Fibroblast of lung (primary cell): ENCODE measurements around the gene PON3. TPM values are rescaled to one million over a fixed set of nuclear protein-coding genes. Genes with fewer than 3 reads are reported as not detected.

ENCODE experiments used
- DNase-seq, 2 donors: peaks; one replicate each; pipeline versions ENCODE4 v3.0.0 to v3.0.0-alpha.2; 2010; ENCODE audit warnings: low read depth in 2 of 2
- H2AFZ ChIP-seq: 2 replicates; pipeline ENCODE4 v1.5.1; 2012; ENCODE audit warnings: low read length, control low read depth, inconsistent platforms
- H3K27ac ChIP-seq: 2 replicates; pipeline ENCODE4 v1.5.1; 2011; ENCODE audit warnings: low read length, control low read depth; ENCODE audit not compliant: insufficient read depth
- H3K27me3 ChIP-seq: 2 replicates; pipeline ENCODE4 v1.5.1; 2011; ENCODE audit warnings: mild to moderate bottlenecking, low read length; ENCODE audit not compliant: control insufficient read depth, insufficient read depth
- H3K36me3 ChIP-seq: 2 replicates; pipeline ENCODE4 v1.5.1; 2011; ENCODE audit warnings: low read length; ENCODE audit not compliant: control insufficient read depth, insufficient read depth
- H3K4me1 ChIP-seq: 2 replicates; pipeline ENCODE4 v1.5.1; 2011; ENCODE audit warnings: low read length; ENCODE audit not compliant: control insufficient read depth, insufficient read depth; ENCODE audit errors: extremely low read depth
- H3K4me2 ChIP-seq: 2 replicates; pipeline ENCODE4 v1.5.1; 2011; ENCODE audit warnings: low read length, control low read depth; ENCODE audit not compliant: insufficient read depth; ENCODE audit errors: extremely low read depth
- H3K4me3 ChIP-seq, 4 experiments: fragments of 200-600 bp in 1 of 4; sonication (generic) in 1 of 4; replicated peaks in 1 of 4; 2 replicates each; pipeline ENCODE4 v1.5.1; 2011 to 2016; ENCODE audit warnings: low read length in 4 of 4, low read depth in 3 of 4, mild to moderate bottlenecking in 3 of 4, control low read depth in 2 of 4, inconsistent platforms in 1 of 4, mixed read lengths in 1 of 4; ENCODE audit not compliant: insufficient read depth in 1 of 4; ENCODE audit errors: control extremely low read depth in 1 of 4
- H3K79me2 ChIP-seq: 2 replicates; pipeline ENCODE4 v1.5.1; 2012; ENCODE audit warnings: mild to moderate bottlenecking, low read length, inconsistent platforms; ENCODE audit not compliant: control insufficient read depth, insufficient read depth
- H3K9ac ChIP-seq: 2 replicates; pipeline ENCODE4 v1.5.1; 2011; ENCODE audit warnings: mild to moderate bottlenecking, low read length, control low read depth; ENCODE audit not compliant: insufficient read depth
- H3K9me3 ChIP-seq: 2 replicates; pipeline ENCODE4 v1.5.1; 2012; ENCODE audit warnings: low read depth, low read length; ENCODE audit not compliant: control insufficient read depth, insufficient read depth
- H4K20me1 ChIP-seq: 2 replicates; pipeline ENCODE4 v1.5.1; 2011; ENCODE audit warnings: low read length; ENCODE audit not compliant: control insufficient read depth, insufficient read depth; ENCODE audit errors: extremely low read depth
- EZH2 ChIP-seq: IDR thresholded peaks from 2 replicates; pipeline ENCODE4 v1.5.1; 2012; ENCODE audit warnings: low read length, control low read depth, mild to moderate bottlenecking; ENCODE audit errors: missing control alignments
- polyA plus RNA-seq, 2 donors: library from polyadenylated mRNA; depleted of rRNA in 1 of 2; stranded (reverse) in 1 of 2; unstranded in 1 of 2; fragments of >200 nt; gene quantifications; 2 replicates each; pipeline ENCODE4 v1.2.1, GENCODE V29; 2011 to 2012; ENCODE audit warnings: missing spikeins in 1 of 2
- total RNA-seq: library from RNA; depleted of rRNA; stranded (reverse); fragments of >200 nt; gene quantifications from 2 replicates; pipeline ENCODE4 v1.2.1, GENCODE V29; 2014
- TF ChIP-seq, protein P1 (sequence below), 2 donors: IDR thresholded peaks in 1 of 2; conservative IDR thresholded peaks in 1 of 2; 1 replicate in 1 of 2; 2 replicates in 1 of 2; pipeline ENCODE4 v1.5.1; 2011 to 2012; ENCODE audit warnings: low read length in 2 of 2, control low read depth in 1 of 2, inconsistent platforms in 1 of 2, low read depth in 1 of 2, mild to moderate bottlenecking in 1 of 2

PON3 gene
- total and polyA plus RNA-seq, 2 donors (not counting 1 experiment from before 2014, with no cell fraction given): under 0.01 to 0.50 TPM

DNA sequence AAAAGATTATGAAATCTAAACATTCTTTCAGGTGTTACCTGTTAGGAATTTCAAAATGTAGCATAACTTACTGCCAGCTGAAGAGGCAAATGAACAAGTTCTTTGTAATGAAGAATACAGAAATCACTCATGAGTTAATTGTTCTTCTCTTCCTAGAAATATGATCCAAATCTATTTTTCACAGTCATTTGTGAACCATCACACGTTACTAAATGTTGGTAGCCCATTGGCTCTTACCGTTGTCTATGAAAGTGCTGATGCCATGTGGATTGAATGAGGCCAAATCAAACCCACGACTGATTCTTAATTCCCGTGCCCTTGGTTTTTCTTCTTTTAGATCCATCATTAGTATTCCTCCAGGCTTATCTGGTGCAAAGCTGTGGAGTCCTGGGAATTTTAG is 15.9 kb upstream of the PON3 start:
- H3K9me3 ChIP-seq: no peaks in the 10 kb centered on the region
- no peaks in the 10 kb centered on the region for H3K4me1 ChIP-seq
- no peak for TF ChIP-seq EZH2
- TF ChIP-seq, protein P1, sequence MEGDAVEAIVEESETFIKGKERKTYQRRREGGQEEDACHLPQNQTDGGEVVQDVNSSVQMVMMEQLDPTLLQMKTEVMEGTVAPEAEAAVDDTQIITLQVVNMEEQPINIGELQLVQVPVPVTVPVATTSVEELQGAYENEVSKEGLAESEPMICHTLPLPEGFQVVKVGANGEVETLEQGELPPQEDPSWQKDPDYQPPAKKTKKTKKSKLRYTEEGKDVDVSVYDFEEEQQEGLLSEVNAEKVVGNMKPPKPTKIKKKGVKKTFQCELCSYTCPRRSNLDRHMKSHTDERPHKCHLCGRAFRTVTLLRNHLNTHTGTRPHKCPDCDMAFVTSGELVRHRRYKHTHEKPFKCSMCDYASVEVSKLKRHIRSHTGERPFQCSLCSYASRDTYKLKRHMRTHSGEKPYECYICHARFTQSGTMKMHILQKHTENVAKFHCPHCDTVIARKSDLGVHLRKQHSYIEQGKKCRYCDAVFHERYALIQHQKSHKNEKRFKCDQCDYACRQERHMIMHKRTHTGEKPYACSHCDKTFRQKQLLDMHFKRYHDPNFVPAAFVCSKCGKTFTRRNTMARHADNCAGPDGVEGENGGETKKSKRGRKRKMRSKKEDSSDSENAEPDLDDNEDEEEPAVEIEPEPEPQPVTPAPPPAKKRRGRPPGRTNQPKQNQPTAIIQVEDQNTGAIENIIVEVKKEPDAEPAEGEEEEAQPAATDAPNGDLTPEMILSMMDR (conservative IDR thresholded peaks at IDR 0.05 in 1 of 2, IDR thresholded peaks at IDR 0.05 in 1 of 2; ENCODE audit: low read depth in 1 of 2, low read length in 2 of 2): no peak
- H4K20me1 ChIP-seq: no peaks in the 10 kb centered on the region
- no peak overlapping the region for H2AFZ ChIP-seq
- H3K9ac ChIP-seq: no peak overlapping the region
- no peaks in the 10 kb centered on the region for H3K36me3 ChIP-seq
- no peaks in the 10 kb centered on the region for H3K27me3 ChIP-seq
- DNase-seq: no peak
- no peak overlapping the region for H3K4me3 ChIP-seq
- no peak overlapping the region for H3K4me2 ChIP-seq
- no peak overlapping the region for H3K27ac ChIP-seq
- no peaks in the 10 kb centered on the region for H3K79me2 ChIP-seq

DNA sequence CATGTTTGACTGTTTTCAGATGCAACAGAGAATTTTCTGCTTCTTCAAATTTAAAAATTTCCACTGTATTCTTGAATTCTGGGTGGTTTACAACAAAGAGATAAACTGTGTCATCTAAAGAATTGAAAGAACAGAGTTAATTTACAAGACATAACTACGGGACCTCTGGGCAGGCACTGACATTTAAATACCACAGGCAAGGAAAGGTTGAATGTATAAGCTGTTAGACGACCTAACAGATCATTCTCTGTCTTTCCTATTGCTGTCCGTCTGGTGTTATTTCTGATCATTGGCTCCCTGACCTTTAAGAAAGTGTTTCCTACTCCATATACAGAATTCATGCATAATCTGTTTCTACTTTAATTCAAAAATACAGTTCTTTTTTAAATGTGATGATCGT is 15.5 kb upstream of the PON3 start:
- H3K9ac ChIP-seq: no peak overlapping the region

DNA sequence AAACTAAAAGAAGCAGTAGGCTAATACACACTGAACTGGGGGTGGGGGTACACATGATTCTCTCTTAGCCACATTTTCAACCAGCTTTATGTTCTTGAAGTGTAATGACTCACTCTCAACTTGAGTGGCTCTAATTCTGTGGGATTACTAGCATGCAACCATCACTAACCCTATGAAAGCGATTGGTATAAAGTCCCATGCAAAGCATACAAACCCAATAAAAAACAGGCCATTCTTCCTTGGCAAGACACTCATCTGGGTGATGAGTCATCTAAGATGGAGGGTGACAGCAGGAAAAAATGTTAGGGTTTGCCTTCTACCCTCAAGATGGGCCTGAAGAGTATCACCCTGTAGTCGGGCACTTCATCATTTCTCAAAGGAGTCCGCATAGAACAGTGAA is 14.9 kb upstream of the PON3 start:
- no peaks in the 10 kb centered on the region for H3K4me1 ChIP-seq
- TF ChIP-seq EZH2: no peak
- TF ChIP-seq, protein P1 (conservative IDR thresholded peaks at IDR 0.05 in 1 of 2, IDR thresholded peaks at IDR 0.05 in 1 of 2; ENCODE audit: low read depth in 1 of 2, low read length in 2 of 2): no peak
- H2AFZ ChIP-seq: no peak overlapping the region
- no peaks in the 10 kb centered on the region for H3K79me2 ChIP-seq
- H3K36me3 ChIP-seq: no peaks in the 10 kb centered on the region
- no peak overlapping the region for H3K4me3 ChIP-seq
- H3K9me3 ChIP-seq: no peaks in the 10 kb centered on the region
- no peak overlapping the region for H3K9ac ChIP-seq
- H3K27ac ChIP-seq: no peak overlapping the region
- H3K27me3 ChIP-seq: no peaks in the 10 kb centered on the region
- no peaks in the 10 kb centered on the region for H4K20me1 ChIP-seq
- DNase-seq: peak in 1 of 2 donors; percentile 42
- no peak overlapping the region for H3K4me2 ChIP-seq

More for the DNA sequence above, 15.5 kb upstream of the PON3 start:
- no peaks in the 10 kb centered on the region for H3K27me3 ChIP-seq
- no peaks in the 10 kb centered on the region for H3K9me3 ChIP-seq
- H4K20me1 ChIP-seq: no peaks in the 10 kb centered on the region
- no peaks in the 10 kb centered on the region for H3K36me3 ChIP-seq
- no peak overlapping the region for H2AFZ ChIP-seq
- TF ChIP-seq EZH2: no peak
- TF ChIP-seq, protein P1 (conservative IDR thresholded peaks at IDR 0.05 in 1 of 2, IDR thresholded peaks at IDR 0.05 in 1 of 2; ENCODE audit: low read depth in 1 of 2, low read length in 2 of 2): no peak
- DNase-seq: no peak
- H3K27ac ChIP-seq: no peak overlapping the region
- no peak overlapping the region for H3K4me3 ChIP-seq
- H3K79me2 ChIP-seq: no peaks in the 10 kb centered on the region
- no peaks in the 10 kb centered on the region for H3K4me1 ChIP-seq
- no peak overlapping the region for H3K4me2 ChIP-seq
